PC-3 (cell line): ENCODE results near the gene HOXA6. TPM values are rescaled to one million over a fixed set of nuclear protein-coding genes. Genes with fewer than 3 reads are reported as not detected.

Source experiments
- ATAC-seq: fragments of 200-7000 bp; cut with Tn5 transposase; 2 replicates; pipeline ENCODE4 v1.9.1; 2020; ENCODE audit warnings: mild to moderate bottlenecking, moderate library complexity
- BruUV-seq: library from RNA; stranded (reverse); fragments of 400-500 nt; replicated peaks from 2 replicates; lab custom pipeline; 2021; lab: Mats Ljungman, UMichigan
- CTCF ChIA-PET: fragments of 300-600 bp; sonication (Branson Sonifier 250); formaldehyde crosslinking; loops from one replicate; lab custom pipeline; 2022; ENCODE audit warnings: antibody characterized with exemption; lab: Charles Lee
- POLR2A ChIA-PET: fragments of 300-600 bp; sonication (Branson Sonifier 250); formaldehyde crosslinking; loops from one replicate; lab custom pipeline; 2022; ENCODE audit warnings: antibody characterized with exemption; ENCODE audit not compliant: unreplicated experiment; lab: Charles Lee
- DNase-seq: peaks from one replicate; pipeline ENCODE4 v3.0.0-alpha.2; 2015
- H2AFZ ChIP-seq: fragments of 300-600 bp; sonication (generic); 2 replicates; pipeline ENCODE4 v1.6.0; 2016; ENCODE audit warnings: antibody characterized with exemption, low read length
- H3F3A ChIP-seq: fragments of 300-600 bp; sonication (generic); one replicate; pipeline ENCODE4 v1.6.0; 2017; ENCODE audit warnings: antibody characterized with exemption, low read length, control low read depth, mild to moderate bottlenecking; ENCODE audit not compliant: unreplicated experiment
- H3K27ac ChIP-seq: fragments of 300-600 bp; sonication (generic); 2 replicates; pipeline ENCODE4 v1.5.1; 2016; ENCODE audit warnings: mild to moderate bottlenecking, low read length
- H3K27me3 ChIP-seq: fragments of 300-600 bp; sonication (generic); 2 replicates; pipeline ENCODE4 v1.6.1; 2016; ENCODE audit warnings: low read length, mixed read lengths
- H3K36me3 ChIP-seq: fragments of 300-600 bp; sonication (generic); 2 replicates; pipeline ENCODE4 v1.6.1; 2016; ENCODE audit warnings: low read depth, mixed run types, low read length, mixed read lengths
- H3K4me1 ChIP-seq: fragments of 300-600 bp; sonication (generic); 2 replicates; pipeline ENCODE4 v1.5.1; 2016; ENCODE audit warnings: low read length; ENCODE audit not compliant: insufficient read depth
- H3K4me2 ChIP-seq: fragments of 300-600 bp; sonication (generic); 2 replicates; pipeline ENCODE4 v1.6.0; 2016; ENCODE audit warnings: low read length
- H3K4me3 ChIP-seq: fragments of 300-600 bp; sonication (generic); 2 replicates; pipeline ENCODE4 v1.5.1; 2016; ENCODE audit warnings: mild to moderate bottlenecking, low read length, mixed read lengths
- H3K79me2 ChIP-seq: fragments of 300-600 bp; sonication (generic); 2 replicates; pipeline ENCODE4 v1.6.1; 2017; ENCODE audit warnings: low read length, mixed read lengths
- H3K9ac ChIP-seq: fragments of 300-600 bp; sonication (generic); 2 replicates; pipeline ENCODE4 v1.6.0; 2016; ENCODE audit warnings: mild to moderate bottlenecking, low read length
- H3K9me2 ChIP-seq: fragments of 300-600 bp; sonication (generic); replicated peaks from 2 replicates; pipeline ENCODE4 v1.6.1; 2016; ENCODE audit warnings: mixed run types, low read length, mixed read lengths
- H3K9me3 ChIP-seq: fragments of 300-600 bp; sonication (generic); 2 replicates; pipeline ENCODE4 v1.6.1; 2016; ENCODE audit warnings: low read length, mixed read lengths
- H4K20me1 ChIP-seq: fragments of 300-600 bp; sonication (generic); 2 replicates; pipeline ENCODE4 v1.6.1; 2016; ENCODE audit warnings: low read length, mixed read lengths
- CTCF ChIP-seq: fragments of 300-600 bp; sonication (generic); conservative IDR thresholded peaks from 2 replicates; pipeline ENCODE4 v1.5.1; 2017; ENCODE audit warnings: antibody characterized with exemption, low read depth, mild to moderate bottlenecking, low read length
- EZH2 ChIP-seq: fragments of 300-600 bp; sonication (generic); IDR thresholded peaks from one replicate; pipeline ENCODE4 v1.6.1; 2017; ENCODE audit warnings: antibody characterized with exemption, mild to moderate bottlenecking, low read length; ENCODE audit not compliant: unreplicated experiment
- EZH2phosphoT487 ChIP-seq: fragments of 300-600 bp; sonication (generic); IDR thresholded peaks from 2 replicates; pipeline ENCODE4 v1.6.1; 2018; ENCODE audit warnings: mild to moderate bottlenecking, antibody characterized with exemption, low read length, borderline replicate concordance
- intact Hi-C: fragments of 100-400 bp; cut with micrococcal nuclease; formaldehyde crosslinking; loops from 2 replicates; pipeline ENCODE4 v1.9.0; 2023
- total RNA-seq: library from RNA; depleted of rRNA; stranded (reverse); fragments of >200 nt; gene quantifications from 2 replicates; pipeline ENCODE4 v1.2.3, GENCODE V29; 2014

Gene HOXA6
- total RNA-seq, 1 experiment from 2014 or later: 8.3 TPM

- POLR2A ChIA-PET: no interaction called here
- intact Hi-C loops: no loop called here
- TF ChIP-seq EZH2phosphoT487 (no peak), CTCF (no peak), EZH2 (no peak)
- H2AFZ ChIP-seq: no peak overlapping the region
- no peaks in the 10 kb centered on the region for H3K36me3 ChIP-seq
- H3K9me3 ChIP-seq: no peaks in the 10 kb centered on the region
- DNase-seq (no peak), ATAC-seq (no peak)
- no peak overlapping the region for H3K4me3 ChIP-seq
- no peak overlapping the region for H3K4me2 ChIP-seq
- H3F3A ChIP-seq: no peaks in the 10 kb centered on the region
- H3K9ac ChIP-seq: no peak overlapping the region
- H3K79me2 ChIP-seq: peaks cover 23% of the 10 kb centered on the region
- H3K27me3 ChIP-seq: no peaks in the 10 kb centered on the region
- BruUV-seq: no TSS peak
- peaks cover 19% of the 10 kb centered on the region for H3K4me1 ChIP-seq
- CTCF ChIA-PET: interaction anchor here (0.7 kb wide), 1 partner anchor 961 kb away, joined by 5 read pairs; no protein-coding TSS in a partner anchor
- no peaks in the 10 kb centered on the region for H3K9me2 ChIP-seq
- no peaks in the 10 kb centered on the region for H4K20me1 ChIP-seq
- no peak overlapping the region for H3K27ac ChIP-seq
These were observed 20.8 kb downstream of the HOXA6 start for GRCh38 chr7:27126596-27127327.

- H3K4me2 ChIP-seq: no peak overlapping the region
- H3K27me3 ChIP-seq: no peaks in the 10 kb centered on the region
- H3K36me3 ChIP-seq: no peaks in the 10 kb centered on the region
- H3K4me3 ChIP-seq: no peak overlapping the region
- H3K27ac ChIP-seq: no peak overlapping the region
- H3F3A ChIP-seq: no peaks in the 10 kb centered on the region
- no peaks in the 10 kb centered on the region for H3K9me2 ChIP-seq
- ATAC-seq (no peak), DNase-seq (no peak)
- CTCF ChIA-PET: no interaction called here
- no peak overlapping the region for H3K9ac ChIP-seq
- no peaks in the 10 kb centered on the region for H4K20me1 ChIP-seq
- TF ChIP-seq CTCF (no peak), EZH2 (no peak), EZH2phosphoT487 (no peak)
- POLR2A ChIA-PET: no interaction called here
- H2AFZ ChIP-seq: no peak overlapping the region
- no TSS peak for BruUV-seq
- no peaks in the 10 kb centered on the region for H3K9me3 ChIP-seq
- intact Hi-C loops: no loop called here
- H3K4me1 ChIP-seq: peaks cover 12% of the 10 kb centered on the region; the same call in 1 of the 2 replicates
- peaks cover 23% of the 10 kb centered on the region for H3K79me2 ChIP-seq
These were observed 21.6 kb downstream of the HOXA6 start for GRCh38 chr7:27125986-27126394.
